ENCODE data around the gene MRPL21. TPM values are rescaled to one million over a fixed set of nuclear protein-coding genes. Genes with fewer than 3 reads are reported as not detected.
A peak's percentile ranks its signal among the peaks of the same experiment; 100 is the strongest.

Gene MRPL21
- total RNA-seq (100 to 1,000 TPM; 101 to 104 TPM), polyA plus RNA-seq (96.3 TPM)

- H3K27me3 ChIP-seq (ENCODE audit: insufficient read depth, low read length, poor library complexity, severe bottlenecking): no peaks in the 10 kb centered on the region
- Mint-ChIP-seq H3K27ac (peak within 1 kb of the TSS; percentile 92 to 97 (median 95)), H3K9me3 (peaks cover 0 to 2% (median 0%) of the 10 kb centered on the region in 5 donors), H3K4me1 (peaks cover 44 to 63% (median 55%) of the 10 kb centered on the region in 3 donors), H3K27me3 (peaks cover 0 to 3% of the 10 kb centered on the region in 2 donors), H3K36me3 (peaks cover 0 to 52% (median 17%) of the 10 kb centered on the region in 3 donors), H3K4me3 (peak within 1 kb of the TSS; percentile 95 to 99 (median 97))
- peak within 1 kb of the TSS; percentile 82 for H3K4me3 ChIP-seq (ENCODE audit: low read length)
- DNase-seq: peak; percentile 70 to 89 (median 77)
- ChIA-PET CTCF (interaction anchor here (1.6 kb wide), 1 partner anchor 61 kb away, joined by 4 read pairs; no protein-coding TSS in a partner anchor), POLR2A (no interaction called here)
- peak within 1 kb of the TSS; percentile 67 for H3K27ac ChIP-seq (ENCODE audit: low read depth, low read length)
- H3K4me1 ChIP-seq (ENCODE audit: insufficient read depth, low read length): peaks cover 35% of the 10 kb centered on the region
- no peaks in the 10 kb centered on the region for H3K9me3 ChIP-seq (ENCODE audit: low read length)
- peaks cover 13% of the 10 kb centered on the region for H3K36me3 ChIP-seq (ENCODE audit: insufficient read depth, low read length)
These were observed at the start of gene MRPL21, which contains the start of gene IGHMBP2 for GRCh38 chr11:68903288-68904247. Gene MRPL21 (minus strand): TSS chr11:68903832. CDS start chr11:68903810, 22 bp downstream. Gene IGHMBP2 (plus strand): TSS chr11:68903891. CDS start chr11:68903953, 62 bp downstream.

- Mint-ChIP-seq H3K27ac (peak overlapping the region in 1 of 8 donors; percentile 52), H3K4me1 (peaks cover 0 to 5% (median 0%) of the 10 kb centered on the region in 3 donors), H3K36me3 (no peaks in the 10 kb centered on the region), H3K27me3 (peaks cover 0 to 4% of the 10 kb centered on the region in 2 donors), H3K9me3 (no peaks in the 10 kb centered on the region), H3K4me3 (no peak overlapping the region)
- ChIA-PET CTCF (no interaction called here), POLR2A (no interaction called here)
- no peak overlapping the region for H3K27ac ChIP-seq (ENCODE audit: low read depth, low read length)
- H3K9me3 ChIP-seq (ENCODE audit: low read length): no peaks in the 10 kb centered on the region
- no peaks in the 10 kb centered on the region for H3K27me3 ChIP-seq (ENCODE audit: insufficient read depth, low read length, poor library complexity, severe bottlenecking)
- no peak for DNase-seq
- no peak overlapping the region for H3K4me3 ChIP-seq (ENCODE audit: low read length)
- no peaks in the 10 kb centered on the region for H3K4me1 ChIP-seq (ENCODE audit: insufficient read depth, low read length)
- H3K36me3 ChIP-seq (ENCODE audit: insufficient read depth, low read length): no peaks in the 10 kb centered on the region
These were observed 47.1 kb upstream of the MRPL21 start for GRCh38 chr11:68950762-68951161.

DNA sequence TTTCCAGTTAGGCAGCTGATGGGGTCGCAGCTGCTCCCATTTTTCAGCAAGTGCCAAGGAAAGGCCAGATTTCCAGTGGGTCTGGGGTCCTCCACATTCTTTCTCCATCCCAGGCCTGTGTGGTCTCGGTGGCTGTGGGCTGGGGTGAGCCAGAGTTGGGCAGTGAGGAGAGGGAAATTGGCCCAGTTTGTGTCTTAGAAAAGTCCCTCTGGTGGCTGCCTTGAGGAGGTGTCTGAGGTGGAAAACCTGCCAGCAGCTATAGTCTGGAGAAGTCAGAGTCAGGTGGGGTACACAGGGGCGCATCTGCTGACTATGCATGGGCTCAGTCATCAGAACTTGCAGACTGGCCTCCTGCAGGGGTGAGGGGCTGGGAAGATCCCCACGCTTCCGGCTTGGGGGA is 46.6 kb upstream of the MRPL21 start:
- ChIA-PET CTCF (no interaction called here), POLR2A (no interaction called here)
- DNase-seq: no peak
- Mint-ChIP-seq H3K27me3 (peaks cover 0 to 4% of the 10 kb centered on the region in 2 donors), H3K4me1 (peaks cover 0 to 1% (median 0%) of the 10 kb centered on the region in 3 donors), H3K4me3 (no peak overlapping the region), H3K36me3 (no peaks in the 10 kb centered on the region), H3K9me3 (no peaks in the 10 kb centered on the region), H3K27ac (no peak overlapping the region)
- Histone ChIP-seq H3K4me1 (ENCODE audit: insufficient read depth, low read length) (no peaks in the 10 kb centered on the region), H3K27ac (ENCODE audit: low read depth, low read length) (no peak overlapping the region), H3K9me3 (ENCODE audit: low read length) (no peaks in the 10 kb centered on the region), H3K27me3 (ENCODE audit: insufficient read depth, low read length, poor library complexity, severe bottlenecking) (no peaks in the 10 kb centered on the region), H3K36me3 (ENCODE audit: insufficient read depth, low read length) (no peaks in the 10 kb centered on the region), H3K4me3 (ENCODE audit: low read length) (no peak overlapping the region)

GRCh38 chr11:68948935-68949334 is 45.3 kb upstream of the MRPL21 start:
- POLR2A ChIA-PET: no interaction called here

DNA sequence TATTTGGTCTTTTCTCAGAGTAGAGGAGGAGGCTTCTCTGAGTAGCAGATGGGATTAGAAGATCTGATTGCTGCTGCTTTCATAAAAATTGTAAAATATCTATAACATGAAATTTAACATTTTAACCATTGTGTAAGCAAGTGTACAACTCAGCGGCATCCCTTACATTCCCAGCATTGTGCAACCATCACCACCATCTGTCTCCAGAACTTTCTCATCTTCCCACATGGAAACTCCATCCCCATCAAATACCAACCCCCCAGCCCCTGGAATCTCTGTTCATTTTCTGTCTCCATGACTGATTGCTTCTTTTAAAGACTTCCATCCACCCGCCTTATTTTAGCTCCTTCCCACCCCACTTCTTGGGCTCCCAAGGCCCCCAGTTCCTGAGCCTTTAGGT is 44.9 kb upstream of the MRPL21 start:
- H3K4me1 Mint-ChIP-seq: no peaks in the 10 kb centered on the region
- Histone ChIP-seq H3K4me1 (ENCODE audit: insufficient read depth, low read length) (no peaks in the 10 kb centered on the region), H3K27ac (ENCODE audit: low read depth, low read length) (no peak overlapping the region), H3K36me3 (ENCODE audit: insufficient read depth, low read length) (no peaks in the 10 kb centered on the region), H3K4me3 (ENCODE audit: low read length) (no peak overlapping the region), H3K27me3 (ENCODE audit: insufficient read depth, low read length, poor library complexity, severe bottlenecking) (no peaks in the 10 kb centered on the region), H3K9me3 (ENCODE audit: low read length) (no peaks in the 10 kb centered on the region)
- H3K27me3 Mint-ChIP-seq: peaks cover 0 to 4% of the 10 kb centered on the region in 2 donors
- POLR2A ChIA-PET: no interaction called here
- no peaks in the 10 kb centered on the region for H3K9me3 Mint-ChIP-seq
- CTCF ChIA-PET: no interaction called here
- H3K4me3 Mint-ChIP-seq: no peak overlapping the region
- H3K36me3 Mint-ChIP-seq: no peaks in the 10 kb centered on the region
- no peak for DNase-seq
- H3K27ac Mint-ChIP-seq: peak overlapping the region in 1 of 8 donors; percentile 29

More at GRCh38 chr11:68948935-68949334, 45.3 kb upstream of the MRPL21 start:
- Histone ChIP-seq H3K36me3 (ENCODE audit: insufficient read depth, low read length) (no peaks in the 10 kb centered on the region), H3K4me1 (ENCODE audit: insufficient read depth, low read length) (no peaks in the 10 kb centered on the region), H3K9me3 (ENCODE audit: low read length) (no peaks in the 10 kb centered on the region), H3K4me3 (ENCODE audit: low read length) (no peak overlapping the region), H3K27me3 (ENCODE audit: insufficient read depth, low read length, poor library complexity, severe bottlenecking) (no peaks in the 10 kb centered on the region), H3K27ac (ENCODE audit: low read depth, low read length) (no peak overlapping the region)
- H3K36me3 Mint-ChIP-seq: no peaks in the 10 kb centered on the region
- peak overlapping the region in 1 of 8 donors; percentile 29 for H3K27ac Mint-ChIP-seq
- no peaks in the 10 kb centered on the region for H3K9me3 Mint-ChIP-seq
- H3K4me3 Mint-ChIP-seq: no peak overlapping the region
- DNase-seq: no peak
- H3K27me3 Mint-ChIP-seq: peaks cover 0 to 4% of the 10 kb centered on the region in 2 donors
- CTCF ChIA-PET: no interaction called here
- no peaks in the 10 kb centered on the region for H3K4me1 Mint-ChIP-seq

DNA sequence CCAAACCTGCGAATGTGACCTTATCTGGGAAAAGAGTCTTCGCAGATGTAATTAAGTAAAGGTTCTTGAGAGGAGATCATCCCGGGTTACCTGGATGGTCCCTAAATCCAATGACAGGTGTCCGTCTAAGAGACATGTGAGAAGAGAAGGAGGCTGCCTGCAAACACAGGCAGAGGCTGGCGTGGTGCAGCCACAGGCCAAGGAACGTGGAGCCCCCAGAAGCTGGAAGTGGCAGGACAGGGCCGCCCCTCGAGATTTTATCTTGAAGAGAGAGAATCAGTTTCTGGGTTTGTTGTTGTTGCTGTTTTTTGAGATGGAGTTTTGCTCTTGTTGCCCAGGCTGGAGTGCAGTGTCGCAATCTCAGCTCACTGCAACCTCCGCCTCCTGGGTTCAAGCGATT is 43.5 kb upstream of the MRPL21 start:
- Mint-ChIP-seq H3K9me3 (no peaks in the 10 kb centered on the region), H3K4me3 (no peak overlapping the region), H3K36me3 (no peaks in the 10 kb centered on the region), H3K27me3 (peaks cover 0 to 4% of the 10 kb centered on the region in 2 donors), H3K27ac (peak overlapping the region in 1 of 8 donors; percentile 90), H3K4me1 (no peaks in the 10 kb centered on the region)
- Histone ChIP-seq H3K27ac (ENCODE audit: low read depth, low read length) (no peak overlapping the region), H3K4me3 (ENCODE audit: low read length) (no peak overlapping the region), H3K4me1 (ENCODE audit: insufficient read depth, low read length) (no peaks in the 10 kb centered on the region), H3K27me3 (ENCODE audit: insufficient read depth, low read length, poor library complexity, severe bottlenecking) (no peaks in the 10 kb centered on the region), H3K9me3 (ENCODE audit: low read length) (no peaks in the 10 kb centered on the region), H3K36me3 (ENCODE audit: insufficient read depth, low read length) (no peaks in the 10 kb centered on the region)
- DNase-seq: no peak
- ChIA-PET CTCF (no interaction called here), POLR2A (interaction anchor here (0.7 kb wide), 1 partner anchor 10 kb away, joined by 3 read pairs; no protein-coding TSS in a partner anchor)

DNA sequence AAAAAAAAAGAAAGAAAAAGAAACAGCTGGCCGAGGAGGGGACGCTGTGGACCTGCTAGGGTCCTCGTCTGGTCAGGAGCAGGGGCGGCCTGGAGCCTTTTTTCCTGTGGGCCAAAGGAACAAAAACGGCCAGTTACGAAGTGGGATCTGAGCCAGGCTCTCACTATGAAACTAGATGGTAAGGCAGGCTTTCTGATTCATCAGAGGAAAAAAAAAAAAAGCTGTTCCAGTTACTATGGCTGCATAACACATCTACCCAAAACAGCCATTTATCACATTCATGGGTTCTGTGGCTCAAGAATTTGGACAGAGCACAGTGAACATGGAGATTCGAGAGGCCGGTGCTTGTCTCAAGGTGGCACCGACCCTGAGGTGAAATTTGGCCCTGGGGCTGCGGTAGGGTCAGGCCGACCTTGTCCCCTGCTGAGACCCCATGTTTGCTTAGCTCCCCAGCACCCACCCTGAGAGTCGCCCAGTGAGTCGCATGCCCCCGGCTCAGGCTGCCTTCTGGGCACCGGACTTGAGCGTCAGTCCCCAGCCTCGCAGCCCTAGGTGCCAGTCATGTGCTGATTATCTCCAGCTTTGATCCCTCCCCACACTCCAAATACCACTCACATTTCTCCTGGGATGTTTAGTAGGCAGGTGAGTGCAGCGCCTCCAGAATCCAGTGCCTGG is 42.9 kb upstream of the MRPL21 start:
- no peak overlapping the region for H3K4me3 ChIP-seq (ENCODE audit: low read length)
- no peak overlapping the region for H3K27ac ChIP-seq (ENCODE audit: low read depth, low read length)
- H3K27me3 ChIP-seq (ENCODE audit: insufficient read depth, low read length, poor library complexity, severe bottlenecking): no peaks in the 10 kb centered on the region
- no peaks in the 10 kb centered on the region for H3K36me3 ChIP-seq (ENCODE audit: insufficient read depth, low read length)
- no peak for DNase-seq
- H3K9me3 ChIP-seq (ENCODE audit: low read length): no peaks in the 10 kb centered on the region
- Mint-ChIP-seq H3K4me3 (no peak overlapping the region), H3K27ac (peak overlapping the region in 1 of 8 donors; percentile 90), H3K36me3 (peaks cover 0 to 3% (median 0%) of the 10 kb centered on the region in 3 donors), H3K9me3 (no peaks in the 10 kb centered on the region), H3K4me1 (no peaks in the 10 kb centered on the region), H3K27me3 (peaks cover 0 to 4% of the 10 kb centered on the region in 2 donors)
- ChIA-PET POLR2A (no interaction called here), CTCF (no interaction called here)
- H3K4me1 ChIP-seq (ENCODE audit: insufficient read depth, low read length): no peaks in the 10 kb centered on the region
